ENCODE measurements around the gene ZNF592. TPM values are rescaled to one million over a fixed set of nuclear protein-coding genes. Genes with fewer than 3 reads are reported as not detected.

The ZNF592 gene
- total and polyA plus RNA-seq, 9 of the 15 experiments (the other 6 are each of a cell fraction or from before 2014, with no cell fraction given), result 0.88 to 23.8 (median 7.4) TPM

DNA sequence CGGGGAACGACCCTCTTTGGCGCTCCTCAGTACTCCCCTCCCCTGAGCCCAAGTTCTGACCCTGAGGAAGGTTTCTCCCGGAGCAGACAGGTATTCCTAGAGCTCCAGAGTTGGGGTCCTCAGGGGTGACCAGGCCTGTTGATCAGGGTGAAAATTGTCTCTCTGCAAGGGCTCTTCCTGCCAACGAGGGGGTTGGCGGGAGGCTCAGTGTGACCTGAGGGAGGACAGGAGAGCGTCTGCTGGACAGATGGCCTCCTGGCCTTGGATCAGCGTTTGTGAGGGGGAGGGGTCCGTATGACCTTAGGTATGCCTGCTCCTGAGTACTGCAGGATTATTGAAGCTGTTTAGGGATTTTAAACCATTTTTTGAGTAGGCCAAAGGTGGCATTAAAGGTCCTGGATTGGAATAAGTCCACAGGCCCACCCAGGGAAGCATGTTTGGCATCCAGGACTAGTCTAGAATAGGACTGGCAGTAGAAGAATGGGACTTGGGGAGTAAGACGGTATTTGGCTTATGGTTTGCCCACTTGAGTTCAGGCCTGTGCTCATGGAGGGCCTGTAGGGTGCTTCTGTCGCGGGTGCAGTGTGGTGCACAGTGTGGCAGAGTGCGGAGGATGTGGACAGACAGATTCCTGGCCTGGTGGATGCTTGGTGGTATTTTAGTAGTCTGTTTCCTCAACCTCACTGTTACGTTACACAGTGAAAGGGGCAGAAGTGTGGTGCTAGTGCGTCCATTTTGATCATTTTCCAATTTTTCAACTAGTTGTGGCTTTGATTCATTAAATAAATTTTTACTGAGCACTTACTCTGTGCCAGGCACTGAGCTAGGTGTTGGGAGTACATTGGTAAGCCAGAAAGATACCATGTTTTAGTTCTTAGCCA is 959 bp downstream of the ZNF592 start (continued):
- TF ChIP-seq MYC (IDR thresholded peaks at IDR 0.05; ENCODE audit: low read depth, low read length), result peak; percentile 9; the same call in 1 of the 2 replicates
- no peak for TF ChIP-seq MYC (CRISPR knock-in tag; IDR thresholded peaks at IDR 0.05; ENCODE audit: borderline replicate concordance, low read depth)

DNA sequence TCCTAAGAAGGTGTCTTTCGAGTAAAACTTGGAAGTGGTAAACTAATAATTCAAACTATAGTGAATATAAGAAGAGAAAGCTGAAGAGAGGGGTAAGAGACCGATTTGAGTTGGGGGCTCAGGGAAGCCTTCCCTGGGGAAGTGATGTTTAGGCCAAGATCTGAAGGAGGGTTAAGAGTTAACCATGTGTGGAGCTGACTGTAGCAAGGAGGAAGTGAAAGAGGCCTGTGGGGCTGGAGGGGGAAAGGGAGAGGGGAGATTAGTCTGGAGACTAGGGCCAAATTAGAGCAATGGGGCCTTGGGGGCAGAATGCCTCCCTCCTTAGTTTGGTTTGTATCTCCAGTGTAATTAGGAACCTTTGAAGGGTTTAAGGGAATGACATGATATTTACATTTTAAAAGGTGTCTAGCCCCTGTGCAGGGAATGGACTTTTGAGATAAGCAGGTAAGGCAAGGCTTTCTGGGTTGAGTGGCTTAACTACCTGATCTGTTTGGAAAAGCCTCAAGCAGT is 2.2 kb downstream of the ZNF592 start:
- Histone ChIP-seq H3K79me2 (ENCODE audit: control insufficient read depth, insufficient read depth, low read length) (peaks cover 79% of the 10 kb centered on the region), H3K9me3 (replicated peaks; ENCODE audit: control insufficient read depth, insufficient read depth, low read depth, low read length) (no peaks in the 10 kb centered on the region), H3K36me3 (ENCODE audit: control insufficient read depth, insufficient read depth, low read length) (peaks cover 14% of the 10 kb centered on the region; the same call in 2 of the 3 replicates), H3K27me3 (ENCODE audit: control insufficient read depth in 2 of 2, insufficient read depth in 2 of 2, low read length in 2 of 2) (no peaks in the 10 kb centered on the region), H3K9ac (ENCODE audit: insufficient read depth in 1 of 2, low read depth in 2 of 2, low read length in 2 of 2) (peak overlapping the region; percentile 47 to 73; a peak in 3 of 4 replicates), H3K4me2 (ENCODE audit: insufficient read depth, low read length) (peak overlapping the region; percentile 96), H3K9me1 (ENCODE audit: control insufficient read depth, insufficient read depth, low read length) (no peaks in the 10 kb centered on the region), H3K4me3 (peak overlapping the region; percentile 91; the same call in 1 of the 2 replicates), H3K27ac (ENCODE audit: extremely low read depth, low read depth, low read length) (peak overlapping the region; percentile 90), H3K4me1 (replicated peaks in 1 of 2; ENCODE audit: control insufficient read depth in 2 of 2, insufficient read depth in 2 of 2, low read length in 2 of 2) (peaks cover 22 to 29% of the 10 kb centered on the region in 2 experiments; a peak in 4 of 5 replicates), H4K20me1 (replicated peaks; ENCODE audit: control insufficient read depth, insufficient read depth, low read length) (peaks cover 7% of the 10 kb centered on the region; the same call in 1 of the 2 replicates), H2AFZ (ENCODE audit: low read depth, low read length) (0 out of 2 replicates have a peak overlapping the region, but pooled peaks have one; percentile 10)
- peak; percentile 33 for ATAC-seq
- CTCF ChIA-PET (ENCODE audit: low intra/inter-chr PET ratio), result no interaction called here
- WGBS (ENCODE audit: insufficient coverage, low coverage, missing lambda C conversion rate), result 7% methylated on average over 2 of the region's 2 CpGs
- FAIRE-seq, result peak; percentile 78
- BruUV-seq (replicated peaks), result no TSS peak
- peak in 2 of 4 experiments; percentile 35 to 74 for DNase-seq (ENCODE audit: extremely low read depth in 1 of 4, low spot score in 3 of 4)
- POLR2A ChIA-PET, result interaction anchor here (0.6 kb wide), 1 partner anchor 1260 kb away, joined by 3 read pairs; no protein-coding TSS in a partner anchor
- intact Hi-C loops (cut with micrococcal nuclease), result loop anchor here (5.0 kb wide), 1 partner anchor 37 kb away; no protein-coding TSS in a partner anchor
- in situ Hi-C loops (cut with MboI), result no loop called here
- TF ChIP-seq NFXL1 (CRISPR knock-in tag; IDR thresholded peaks at IDR 0.05), result no peak
- no peak for TF ChIP-seq CEBPB (tag; IDR thresholded peaks at IDR 0.05)
- no peak for TF ChIP-seq ZNF212 (CRISPR knock-in tag; IDR thresholded peaks at IDR 0.05)
- TF ChIP-seq TBL1XR1 (IDR thresholded peaks at IDR 0.05; ENCODE audit: low read length in 2 of 2), result no peak
- TF ChIP-seq USF1 (CRISPR knock-in tag; IDR thresholded peaks at IDR 0.05), result no peak
- TF ChIP-seq MNT (conservative IDR thresholded peaks at IDR 0.05), result 0 out of 4 replicates have a peak, but pooled peaks of 1 of the 2 experiments have one; percentile 24
- no peak for TF ChIP-seq POLR3G (IDR thresholded peaks at IDR 0.05; ENCODE audit: extremely low read depth, insufficient read length, insufficient replicate concordance)
- peak; percentile 42; the same call in 1 of the 2 replicates for TF ChIP-seq EP400 (IDR thresholded peaks at IDR 0.05)
- TF ChIP-seq GABPB2 (CRISPR knock-in tag; conservative IDR thresholded peaks at IDR 0.05), result no peak
- no peak for TF ChIP-seq MEF2A (IDR thresholded peaks at IDR 0.05; ENCODE audit: control insufficient read depth, low read depth, low read length)
- TF ChIP-seq POLR2AphosphoS2 (IDR thresholded peaks at IDR 0.05; ENCODE audit: low read length), result no peak

Data from K562 (cell line).